ENCODE measurements around the gene FST.

The FST gene, protein sequence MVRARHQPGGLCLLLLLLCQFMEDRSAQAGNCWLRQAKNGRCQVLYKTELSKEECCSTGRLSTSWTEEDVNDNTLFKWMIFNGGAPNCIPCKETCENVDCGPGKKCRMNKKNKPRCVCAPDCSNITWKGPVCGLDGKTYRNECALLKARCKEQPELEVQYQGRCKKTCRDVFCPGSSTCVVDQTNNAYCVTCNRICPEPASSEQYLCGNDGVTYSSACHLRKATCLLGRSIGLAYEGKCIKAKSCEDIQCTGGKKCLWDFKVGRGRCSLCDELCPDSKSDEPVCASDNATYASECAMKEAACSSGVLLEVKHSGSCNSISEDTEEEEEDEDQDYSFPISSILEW

DNA sequence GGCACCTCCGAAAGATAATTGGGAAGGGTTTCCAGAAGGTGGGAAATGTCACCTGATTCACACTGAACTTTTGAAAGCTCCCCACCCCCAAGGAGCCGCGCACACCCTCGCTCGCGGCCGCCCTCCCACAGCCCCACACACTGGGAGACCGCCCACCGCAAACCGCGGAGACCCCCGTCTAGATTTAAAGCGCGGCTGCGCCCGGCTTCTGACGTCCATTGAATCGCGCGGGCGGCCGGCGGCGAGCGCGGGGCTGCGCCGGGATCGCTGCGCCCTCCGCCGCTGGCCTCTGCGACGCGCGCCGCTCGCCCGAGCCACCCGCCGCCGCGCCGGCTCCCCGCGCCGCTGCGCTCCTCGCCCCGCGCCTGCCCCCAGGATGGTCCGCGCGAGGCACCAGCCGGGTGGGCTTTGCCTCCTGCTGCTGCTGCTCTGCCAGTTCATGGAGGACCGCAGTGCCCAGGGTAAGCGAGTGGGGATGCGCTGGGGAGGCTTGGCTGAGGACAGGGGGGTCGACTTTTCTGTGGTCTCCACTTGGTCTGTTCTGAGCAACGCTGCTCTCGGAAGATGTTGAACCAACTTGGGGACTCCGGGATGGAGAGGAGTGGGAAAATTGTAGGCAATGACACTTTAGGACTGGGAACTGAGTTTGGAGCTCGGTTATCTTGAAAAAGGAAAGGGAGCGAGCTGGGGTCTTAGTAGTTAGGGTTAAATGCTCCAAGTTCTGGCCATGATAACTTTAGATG lies at the start of gene FST:
FST (plus strand) TSS at position 214 of the 743 bp plus-strand sequence; CDS start at position 377, 163 bp downstream.
- DNase-seq (ENCODE audit: low read depth): no peak

DNA sequence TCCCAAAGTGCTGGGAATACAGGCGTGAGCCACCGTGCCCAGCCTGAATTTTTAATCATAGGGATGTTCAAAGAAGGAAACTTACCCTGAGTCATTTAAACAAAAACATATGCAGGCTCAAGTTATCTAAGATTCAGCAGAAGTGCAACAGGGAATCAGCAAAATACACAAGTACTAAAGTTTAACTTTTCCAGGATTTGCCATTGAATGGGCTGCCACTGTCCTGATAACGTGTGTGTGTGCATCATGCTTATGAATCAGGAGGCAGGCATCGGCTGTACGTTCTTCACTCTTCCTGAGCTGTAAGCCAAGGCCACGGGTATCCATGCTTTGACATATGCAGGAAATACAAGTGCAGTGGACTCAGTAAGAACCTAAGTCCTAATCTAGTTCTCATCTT lies 48.8 kb upstream of the FST start:
- DNase-seq (ENCODE audit: low read depth): no peak

DNA sequence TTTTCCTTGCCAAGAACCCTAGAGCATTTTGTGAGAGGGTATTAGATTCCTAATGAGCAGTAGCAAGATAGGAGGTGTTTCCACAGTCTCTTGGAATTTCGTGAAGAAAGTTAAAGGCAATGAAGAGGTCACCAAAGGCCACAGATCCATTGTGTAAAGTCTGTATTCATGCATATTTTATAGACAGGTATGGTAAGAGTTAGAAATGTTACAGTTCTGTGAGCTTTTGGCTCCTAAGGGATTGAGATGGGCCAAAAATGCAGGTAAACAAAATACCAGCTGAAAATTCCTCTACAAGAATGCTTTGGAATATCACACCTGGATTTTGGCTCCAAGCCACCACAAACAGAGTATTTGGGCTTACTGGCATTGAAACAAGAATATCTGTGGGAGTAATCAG lies 47.4 kb upstream of the FST start:
- DNase-seq (ENCODE audit: low read depth): no peak

DNA sequence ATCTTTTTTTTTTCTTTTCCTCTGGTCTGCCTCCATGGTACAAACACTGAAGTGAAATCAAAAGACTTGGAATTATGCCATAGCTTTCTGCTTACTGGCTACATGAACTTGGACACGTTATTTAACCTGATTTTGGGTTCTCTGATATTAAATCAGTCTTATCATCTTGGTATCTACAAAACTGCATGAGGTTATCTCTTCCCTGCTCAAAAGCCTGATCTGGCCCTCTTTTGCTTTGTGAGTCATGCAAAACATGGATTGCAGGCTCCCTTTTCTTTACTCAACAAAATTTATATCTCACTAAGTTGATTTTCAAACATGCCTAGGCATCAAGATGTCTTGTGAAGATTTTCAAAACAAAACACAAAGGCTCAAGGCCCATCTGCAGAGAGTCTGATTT lies 45.9 kb upstream of the FST start:
- DNase-seq (ENCODE audit: low read depth): no peak

DNA sequence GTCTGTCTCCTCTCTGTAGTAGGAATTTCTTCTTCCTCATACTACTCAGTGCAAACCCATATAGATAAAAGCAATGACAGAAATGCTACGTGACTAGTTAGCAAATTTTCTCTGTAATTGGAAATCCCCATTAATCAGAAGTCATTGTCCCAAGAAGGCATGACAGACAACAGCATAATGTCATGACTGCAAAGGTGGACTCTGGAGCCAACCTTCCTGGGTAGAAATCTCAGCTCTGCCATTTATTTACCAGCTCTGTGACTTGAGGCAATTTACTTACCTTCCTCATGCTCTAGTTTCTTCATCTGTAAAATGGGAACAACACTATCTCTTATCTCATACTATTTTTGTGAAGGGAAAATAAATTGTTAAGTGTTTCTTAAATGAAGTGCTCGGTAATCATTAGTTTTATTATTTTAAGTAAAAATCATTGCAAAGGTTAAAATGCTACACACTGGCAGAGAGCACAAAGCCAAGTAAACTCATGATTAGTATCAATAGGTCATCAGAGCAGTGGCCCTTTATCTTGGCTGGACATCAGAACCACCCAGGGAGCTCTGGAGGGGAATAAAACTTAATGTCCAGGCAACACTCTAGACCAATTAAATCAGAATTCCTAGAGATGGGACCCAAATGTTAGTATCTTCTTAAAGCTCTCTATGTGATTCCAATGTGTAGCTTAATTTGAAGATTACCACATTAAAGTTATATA lies 43.8 kb upstream of the FST start:
- DNase-seq (ENCODE audit: low read depth): no peak

DNA sequence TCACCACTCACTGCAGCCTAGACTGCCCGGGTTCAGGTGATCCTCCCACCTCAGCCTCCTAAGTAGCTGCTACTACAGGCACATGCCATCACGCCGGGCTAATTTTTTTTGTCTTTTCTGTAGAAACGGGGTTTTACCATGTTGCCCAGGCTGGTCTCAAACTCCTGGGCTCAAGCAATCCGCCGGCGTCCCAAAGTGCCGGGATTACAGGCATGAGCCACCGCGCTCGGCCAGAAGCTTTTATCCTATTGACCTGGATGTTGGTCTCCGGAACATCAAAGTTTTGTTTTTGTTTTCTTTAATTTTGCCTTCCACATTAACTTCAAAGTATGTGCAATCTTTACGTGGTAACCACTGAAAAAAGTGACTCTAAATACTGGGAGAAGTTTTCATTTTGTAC lies 42.4 kb upstream of the FST start:
- no peak for DNase-seq (ENCODE audit: low read depth)

DNA sequence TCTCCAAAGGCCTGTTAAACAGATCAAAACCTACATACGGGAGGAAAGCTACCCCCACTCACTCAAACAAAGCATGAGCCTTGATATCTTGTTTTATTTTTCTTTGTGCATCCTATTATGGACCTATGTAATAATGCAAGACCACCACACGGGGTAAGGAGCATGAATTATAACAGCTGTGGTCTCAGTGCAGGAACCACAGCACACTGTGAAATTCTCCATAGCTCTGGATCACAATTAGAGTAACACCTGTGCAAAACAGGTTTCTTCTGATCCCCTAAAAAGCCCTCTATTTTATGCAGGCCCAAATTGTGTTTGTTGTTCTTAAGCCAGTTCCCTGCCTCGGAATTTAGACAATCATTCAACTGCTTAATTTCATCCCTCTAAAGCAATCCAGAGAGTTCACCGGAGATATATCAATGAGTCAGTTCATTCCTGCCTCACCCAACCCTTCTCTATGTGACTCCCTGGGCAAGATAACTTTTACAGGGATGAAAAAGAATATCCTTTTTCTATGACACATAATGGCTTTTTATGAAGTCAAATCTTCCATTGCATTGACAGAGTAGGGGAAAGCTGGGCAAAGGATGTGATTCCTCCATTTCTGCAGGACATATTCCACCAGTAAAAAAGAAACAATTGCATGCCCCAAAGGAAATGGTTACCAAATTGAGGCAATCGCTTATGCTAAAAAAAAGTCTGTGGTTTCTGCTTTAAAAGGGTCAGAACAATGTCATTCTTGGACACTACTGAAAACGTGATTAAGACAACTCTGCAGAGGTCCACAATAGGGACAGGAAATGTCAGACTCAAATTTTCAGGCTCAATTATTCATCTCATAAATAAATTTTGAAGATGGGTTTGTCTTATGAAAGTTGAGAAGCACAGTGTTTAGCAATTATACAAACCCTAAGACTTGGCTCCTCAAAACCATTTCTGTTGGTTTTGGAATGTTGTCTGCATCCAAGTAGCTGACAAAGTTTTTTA lies 41.6 kb upstream of the FST start:
- no peak for DNase-seq (ENCODE audit: low read depth)

DNA sequence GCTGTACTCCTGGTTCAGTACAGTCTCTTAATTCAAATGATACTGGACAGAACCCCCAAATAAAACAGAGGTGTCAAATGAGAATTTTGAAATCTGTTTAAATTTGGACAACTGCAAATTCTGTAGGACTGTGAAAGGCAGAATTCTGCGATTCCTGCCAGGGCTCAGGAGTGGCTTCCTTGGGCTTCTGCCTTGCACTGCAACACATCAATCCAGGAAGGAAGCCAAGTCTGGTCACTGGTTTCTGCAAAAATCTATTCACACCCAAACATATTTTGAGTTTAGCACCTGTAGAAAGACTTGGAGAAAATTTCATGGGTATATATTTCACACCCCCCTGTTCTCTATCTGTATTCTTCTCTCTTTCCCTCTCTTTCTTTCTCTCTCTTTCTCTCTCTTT lies 37.5 kb upstream of the FST start:
- no peak for DNase-seq (ENCODE audit: low read depth)

DNA sequence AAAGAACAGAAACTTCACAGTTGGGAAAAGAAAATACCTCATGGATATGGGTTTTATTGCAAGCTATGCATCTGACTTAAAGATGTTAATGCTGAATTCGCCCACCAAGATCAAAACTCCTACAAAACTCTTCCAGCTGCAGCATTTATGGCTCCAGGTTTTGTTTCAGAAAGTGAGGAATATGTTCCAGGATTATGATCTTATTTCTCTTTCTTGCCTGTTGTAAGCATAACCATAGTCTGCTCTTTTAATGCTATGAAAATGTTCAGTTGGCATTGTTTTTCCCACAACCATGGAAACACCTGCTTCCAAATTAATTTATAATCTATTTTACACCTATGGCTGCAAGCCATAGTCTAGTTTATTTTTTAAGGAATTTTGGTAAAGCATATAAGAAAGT lies 34.9 kb upstream of the FST start:
- no peak for DNase-seq (ENCODE audit: low read depth)

DNA sequence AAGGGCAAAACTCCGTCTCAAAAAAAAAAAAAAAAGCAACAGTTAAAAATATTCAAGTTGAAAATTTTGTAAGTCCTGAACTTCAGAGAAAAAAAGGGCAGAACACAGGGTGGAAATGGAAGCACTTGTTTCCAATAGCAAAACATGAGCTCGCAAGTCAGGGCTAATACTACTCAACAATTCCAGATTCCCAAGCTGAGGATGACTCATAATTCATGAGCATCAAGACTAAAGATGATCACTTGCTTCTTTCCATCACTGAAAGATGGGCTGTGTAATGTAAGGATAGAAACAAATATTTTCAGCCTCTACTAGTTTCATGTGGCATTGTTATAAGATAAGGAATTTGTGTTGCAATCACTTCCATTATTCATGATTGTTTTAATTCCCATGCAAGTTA lies 33.5 kb upstream of the FST start:
- no peak for DNase-seq (ENCODE audit: low read depth)

DNA sequence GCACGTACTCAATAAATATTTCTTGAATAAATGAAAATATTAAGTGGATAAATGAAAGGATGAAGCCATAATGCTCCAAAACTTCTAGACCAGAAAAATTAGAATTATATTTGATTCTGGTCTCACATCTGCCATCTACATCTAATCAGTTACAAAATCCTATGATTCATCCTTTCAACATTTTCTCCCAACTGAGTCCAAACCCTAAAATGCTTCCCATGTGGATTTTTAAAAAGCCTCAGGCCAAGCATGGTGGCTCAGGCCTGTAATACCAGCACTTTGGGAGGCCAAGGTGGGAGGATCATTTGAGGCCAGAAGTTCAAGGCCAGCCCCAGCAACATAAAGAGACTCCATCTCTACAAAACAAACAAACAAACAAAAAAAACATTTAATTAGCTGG lies 31.6 kb upstream of the FST start:
- no peak for DNase-seq (ENCODE audit: low read depth)

DNA sequence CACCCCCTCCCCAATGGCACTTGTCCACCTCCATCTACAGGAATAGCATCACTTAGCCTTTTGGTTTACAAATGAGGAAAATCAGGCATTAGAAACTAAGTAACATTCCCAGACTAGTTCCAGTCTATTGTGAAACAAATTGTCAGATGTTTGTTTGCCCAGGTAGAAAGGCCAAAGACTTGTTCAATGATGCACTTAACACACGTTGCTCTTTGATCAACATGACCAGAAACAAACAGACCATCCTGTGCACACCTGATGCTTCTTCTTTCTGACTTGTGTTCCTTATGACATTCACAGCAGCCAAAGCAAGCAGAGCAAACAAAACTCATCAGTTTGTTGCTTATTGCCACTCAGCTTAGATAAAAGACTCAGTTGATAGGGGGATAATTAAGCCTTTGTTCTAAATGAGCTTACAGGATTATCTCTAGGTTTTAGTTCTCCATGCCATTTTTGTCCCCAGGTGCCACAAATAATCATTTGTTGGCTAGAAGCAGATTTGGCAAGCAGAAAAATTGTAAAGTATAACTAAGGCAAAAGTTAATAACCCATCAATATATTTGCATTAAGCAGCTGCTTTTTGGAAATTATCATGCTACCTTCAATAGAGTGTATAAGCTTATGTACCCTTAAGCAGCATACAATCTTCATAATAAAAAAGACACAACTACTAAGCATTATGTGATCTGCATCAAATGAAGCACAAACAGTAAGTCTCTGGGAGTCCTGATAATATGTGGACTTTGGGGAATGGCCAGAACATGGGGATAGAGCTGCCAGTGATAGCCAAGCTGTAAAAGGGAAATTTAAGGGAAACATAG lies 26.3 kb upstream of the FST start:
- no peak for DNase-seq (ENCODE audit: low read depth)

DNA sequence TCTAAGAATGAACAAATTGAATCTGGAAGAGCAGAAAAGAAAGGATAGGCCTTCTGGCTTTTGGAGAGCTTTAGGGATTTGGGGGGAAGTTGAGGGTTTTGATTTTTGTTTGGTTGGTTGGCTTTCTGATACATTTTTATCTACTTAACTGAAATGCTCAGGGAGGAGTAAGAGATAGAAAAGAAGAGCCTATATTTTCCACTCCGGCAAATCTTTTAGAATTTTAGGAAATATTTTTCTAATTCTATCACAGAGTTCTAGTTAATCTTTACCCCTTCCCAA lies 25.8 kb upstream of the FST start:
- DNase-seq (ENCODE audit: low read depth): no peak

DNA sequence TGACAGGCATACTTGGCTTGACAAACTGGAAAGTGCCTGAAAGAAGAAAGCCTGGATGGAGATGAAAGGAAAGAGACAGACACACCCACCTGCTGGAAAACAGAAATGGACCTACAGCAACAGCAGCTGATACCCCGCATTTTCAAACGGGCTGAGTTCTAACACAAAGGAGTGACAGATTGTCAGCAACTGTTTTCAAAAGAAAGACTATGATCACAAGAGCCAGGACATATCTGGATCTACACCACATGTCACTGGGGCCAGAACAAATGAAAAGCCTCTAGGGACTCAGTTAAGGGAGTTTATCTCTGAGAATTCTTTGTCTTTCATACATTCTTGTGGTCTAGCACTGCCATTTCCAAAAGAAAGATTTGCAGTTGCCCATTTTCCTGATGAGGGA lies 24.1 kb upstream of the FST start:
- DNase-seq (ENCODE audit: low read depth): no peak

DNA sequence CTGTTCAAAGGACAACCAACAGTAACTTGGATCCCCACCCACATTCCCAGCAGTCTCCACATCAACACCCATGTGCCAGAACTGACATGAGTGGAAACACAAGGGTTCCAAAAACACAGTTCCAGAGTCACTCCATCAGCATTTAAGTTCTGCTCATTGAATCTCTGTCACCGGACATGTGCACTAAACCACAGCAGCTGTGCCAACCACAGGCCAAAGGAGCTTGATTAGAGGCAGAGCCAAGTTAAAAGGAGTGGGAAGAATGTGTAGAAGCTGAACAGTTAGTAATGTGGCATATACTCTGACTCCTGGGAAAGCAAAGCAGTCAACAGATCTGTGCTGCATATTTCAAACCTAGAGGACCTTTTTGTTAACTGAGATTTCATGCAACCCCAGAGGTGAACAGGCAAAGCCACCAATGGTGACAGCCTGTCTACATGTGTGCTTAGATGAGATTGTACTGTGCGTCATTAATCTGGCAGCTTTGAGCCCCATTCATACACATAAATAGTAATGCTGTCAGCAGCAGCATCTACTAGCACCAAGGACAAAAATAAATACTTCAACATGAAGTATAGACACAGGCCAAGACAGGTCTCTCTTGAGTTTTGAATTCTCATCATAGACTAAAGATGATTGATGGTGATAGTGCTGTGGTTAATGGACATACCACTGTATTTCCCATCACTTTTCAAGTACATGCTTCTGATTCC lies 16.4 kb upstream of the FST start:
- DNase-seq (ENCODE audit: low read depth): no peak

DNA sequence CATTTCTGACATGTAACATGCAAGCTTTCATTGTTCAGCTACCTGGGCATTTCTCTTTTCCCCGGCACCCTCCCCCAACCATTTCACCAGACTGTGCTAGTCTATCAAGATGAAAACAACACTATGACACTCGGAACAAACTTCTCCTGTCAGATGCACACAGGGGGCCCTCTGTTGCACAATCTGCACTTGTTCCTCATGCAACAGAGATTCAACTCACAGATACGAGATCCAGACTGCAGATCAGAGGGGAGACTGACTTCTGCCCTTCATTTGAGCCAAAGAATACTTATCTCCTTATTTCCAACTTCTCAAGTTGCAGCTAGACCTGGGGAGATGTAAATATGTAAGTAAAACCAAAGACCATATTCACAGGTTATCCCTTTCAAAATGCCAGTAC lies 15.7 kb upstream of the FST start:
- no peak for DNase-seq (ENCODE audit: low read depth)

DNA sequence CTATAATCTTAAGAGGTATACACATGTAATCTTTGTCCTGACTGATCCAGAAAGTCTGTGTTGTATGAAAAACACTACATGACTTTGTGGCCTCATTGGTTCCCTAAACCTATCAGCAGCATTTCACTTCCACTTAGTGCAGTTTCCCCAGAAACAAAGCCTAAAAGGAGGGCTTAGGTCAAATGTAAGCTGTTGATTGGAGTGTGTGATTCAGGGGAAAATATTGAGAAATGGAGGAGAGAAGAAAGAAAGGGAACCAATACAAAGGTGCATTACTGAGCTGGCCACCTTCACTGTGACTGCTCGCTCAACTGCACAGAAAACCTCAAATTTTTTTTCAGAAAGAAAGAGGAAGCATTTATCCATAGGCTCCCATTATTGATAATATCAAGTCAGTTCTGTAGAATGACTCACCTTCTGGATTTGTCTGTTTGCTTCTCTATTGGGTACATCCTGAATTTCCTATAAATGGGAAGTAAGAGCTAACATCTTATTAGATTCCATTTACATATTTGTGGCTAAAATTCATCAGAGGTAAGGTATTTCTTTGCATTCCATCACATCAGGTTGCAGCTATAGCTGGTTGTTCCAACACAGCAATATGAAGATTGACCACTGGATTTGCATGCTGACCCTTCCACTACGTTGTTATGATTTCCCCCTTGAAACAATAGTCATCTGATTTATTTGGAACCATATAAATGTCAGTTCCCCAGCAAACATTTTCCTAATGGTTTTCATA lies 10.3 kb upstream of the FST start:
- no peak for DNase-seq (ENCODE audit: low read depth)

DNA sequence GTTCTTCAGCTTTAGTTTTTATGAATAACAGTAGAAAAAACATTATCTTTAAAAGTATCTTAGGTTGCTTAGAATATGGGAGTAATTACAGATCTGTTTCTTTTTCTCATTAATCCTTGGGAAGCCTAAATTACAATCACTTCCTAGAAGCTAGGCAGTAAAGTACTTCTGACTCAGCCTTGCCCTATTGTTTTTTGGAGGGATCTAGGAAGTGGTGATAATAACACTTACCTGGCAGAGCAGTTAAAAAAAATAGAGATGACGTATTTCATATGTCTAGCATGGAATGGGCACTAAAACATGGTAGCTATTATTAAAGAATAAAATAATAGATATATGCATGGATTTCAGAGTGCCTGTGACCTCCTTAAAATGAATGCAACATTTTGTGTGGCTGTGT lies 8.2 kb upstream of the FST start:
- no peak for DNase-seq (ENCODE audit: low read depth)

DNA sequence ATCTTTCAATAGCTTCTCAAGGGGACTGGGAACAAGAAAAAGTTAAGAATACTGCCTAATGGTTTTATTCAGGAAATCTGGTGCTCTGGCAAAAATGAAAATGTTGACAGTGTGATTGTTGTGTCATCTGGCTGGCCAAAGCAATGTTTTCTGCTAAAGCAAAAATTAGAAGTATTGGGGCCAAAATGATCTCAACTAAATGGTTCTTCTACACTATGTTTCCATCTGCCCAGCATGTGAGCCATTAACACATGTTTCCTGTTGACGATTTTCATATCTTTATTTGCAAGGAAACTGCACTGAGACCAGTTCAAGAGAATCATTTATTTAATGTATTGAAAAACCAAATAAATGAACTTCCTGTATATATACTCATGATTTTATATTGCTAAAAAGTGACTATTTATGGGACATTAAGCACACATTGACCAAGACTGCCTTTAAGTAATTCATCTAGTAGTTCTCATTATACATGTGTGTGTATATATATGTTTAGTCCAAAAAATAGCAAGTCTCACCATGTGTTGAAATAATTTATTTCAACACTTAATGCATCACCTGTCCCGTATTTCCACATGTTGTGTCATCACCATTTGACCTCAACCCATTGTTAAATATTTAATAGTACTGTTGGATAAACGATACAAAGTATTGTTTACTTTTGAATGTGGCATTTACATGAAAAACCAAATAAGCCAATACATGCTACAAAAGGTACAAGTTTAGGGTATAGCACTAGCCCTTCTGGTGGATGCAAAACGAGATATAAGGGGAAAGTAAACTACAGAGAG lies 7.5 kb upstream of the FST start:
- DNase-seq (ENCODE audit: low read depth): no peak

All from activated T-cell treated with anti-CD3 and anti-CD28 coated beads for 24 hours (primary cell).